GM18519 (cell line): ENCODE results near the gene PNMT.

Source experiments
- ATAC-seq: cut with Tn5 transposase; IDR thresholded peaks from one replicate; pipeline ENCODE4 v1.9.1; 2021; ENCODE audit warnings: mild to moderate bottlenecking, moderate library complexity; ENCODE audit not compliant: unreplicated experiment, low FRiP score

Gene PNMT

DNA sequence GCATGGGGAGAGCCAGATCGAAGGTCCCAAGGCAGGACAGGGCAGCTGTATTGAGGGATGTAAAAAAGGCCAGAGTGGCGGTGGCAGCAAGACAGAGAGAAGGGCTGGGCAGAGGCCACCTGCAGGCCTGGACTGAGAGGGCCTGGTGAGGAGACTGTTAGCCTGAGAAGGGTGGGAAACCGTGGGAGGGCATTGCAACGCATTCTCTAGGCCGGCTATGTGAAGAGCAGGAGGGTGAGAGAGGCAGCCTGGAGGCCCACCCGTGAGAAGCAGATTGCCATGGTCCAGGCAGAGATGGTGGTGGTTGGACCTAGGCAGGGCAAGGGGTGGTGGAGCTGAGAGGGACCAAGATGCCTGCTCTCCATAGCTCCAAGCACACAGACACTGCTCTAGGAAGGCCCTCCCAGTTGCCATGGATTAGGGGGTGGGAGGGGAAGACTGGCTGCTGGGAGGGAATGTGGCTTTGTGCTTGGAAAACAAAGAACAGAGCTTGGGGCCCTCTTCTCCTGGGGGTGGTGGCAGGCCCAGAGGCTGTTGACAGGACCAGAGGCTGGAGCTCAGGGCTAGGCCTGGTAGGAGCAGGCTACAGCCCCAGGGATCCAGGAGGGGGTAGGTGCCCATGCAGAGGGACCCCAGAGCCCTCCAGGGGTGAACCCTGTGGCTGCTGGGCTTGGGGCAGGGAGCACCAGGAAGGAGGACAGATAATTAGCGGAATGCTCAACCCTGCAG, 15.5 kb upstream of the PNMT start:
- ATAC-seq, result no peak

DNA sequence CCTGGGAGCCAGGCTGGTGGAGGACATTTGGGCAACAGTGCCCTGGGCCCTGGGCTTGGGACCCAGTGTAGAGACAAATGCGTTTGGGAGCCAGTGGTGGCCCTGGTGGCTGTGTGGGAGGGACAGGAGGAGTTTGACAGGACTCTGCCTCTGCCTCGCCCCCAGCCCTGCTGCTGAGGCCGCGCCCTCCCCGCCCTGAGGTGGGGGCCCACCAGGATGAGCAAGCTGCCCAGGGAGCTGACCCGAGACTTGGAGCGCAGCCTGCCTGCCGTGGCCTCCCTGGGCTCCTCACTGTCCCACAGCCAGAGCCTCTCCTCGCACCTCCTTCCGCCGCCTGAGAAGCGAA, 15.0 kb upstream of the PNMT start:
- ATAC-seq, result no peak

DNA sequence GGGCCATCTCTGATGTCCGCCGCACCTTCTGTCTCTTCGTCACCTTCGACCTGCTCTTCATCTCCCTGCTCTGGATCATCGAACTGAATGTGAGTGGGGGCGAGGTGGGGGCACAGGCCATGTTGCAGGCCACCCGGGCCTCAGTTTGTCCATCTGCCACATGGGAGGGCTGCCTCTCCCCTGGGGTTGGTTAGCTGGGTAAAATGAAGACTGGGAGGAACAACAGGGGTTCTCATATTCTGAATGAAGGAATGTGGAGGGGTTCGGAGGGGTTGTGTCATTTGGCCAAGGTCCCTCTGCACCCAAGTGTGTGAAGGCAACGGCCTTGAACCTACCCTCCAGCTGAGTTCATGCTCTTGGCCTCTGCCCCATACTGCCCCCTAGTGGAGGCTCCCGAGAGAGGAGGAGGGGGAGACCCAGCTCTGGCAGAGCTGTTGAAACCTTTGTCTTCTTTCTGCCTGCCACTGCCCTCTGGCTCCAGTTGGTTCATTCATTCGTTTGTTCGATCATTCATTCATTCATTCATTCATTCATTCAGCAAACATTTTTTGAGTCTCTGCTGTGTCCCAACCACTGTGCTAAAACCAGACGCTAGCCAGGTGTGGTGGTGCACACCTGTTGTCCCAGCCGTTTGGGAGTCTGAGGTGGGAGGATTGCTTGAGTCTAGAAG, 14.5 kb upstream of the PNMT start:
- no peak for ATAC-seq

DNA sequence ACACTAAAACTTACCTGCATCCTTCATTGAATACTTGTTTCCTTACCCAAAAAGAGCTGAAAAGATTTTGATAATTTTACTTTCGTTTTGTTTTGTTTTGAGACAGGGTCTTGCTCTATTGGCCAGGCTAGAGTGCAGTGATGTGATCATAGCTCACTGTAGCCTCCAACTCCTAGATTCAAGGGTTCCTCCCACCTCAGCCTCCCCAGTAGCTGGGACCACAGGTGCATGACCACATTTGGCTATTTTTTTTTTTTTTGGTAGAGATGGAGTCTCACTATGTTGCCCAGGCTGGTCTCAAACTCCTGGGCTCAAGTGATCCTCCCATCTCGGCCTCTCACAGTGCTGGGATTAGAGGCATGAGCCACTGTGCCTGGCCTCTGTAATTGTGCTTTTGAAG, 13.1 kb upstream of the PNMT start:
- ATAC-seq, result no peak

DNA sequence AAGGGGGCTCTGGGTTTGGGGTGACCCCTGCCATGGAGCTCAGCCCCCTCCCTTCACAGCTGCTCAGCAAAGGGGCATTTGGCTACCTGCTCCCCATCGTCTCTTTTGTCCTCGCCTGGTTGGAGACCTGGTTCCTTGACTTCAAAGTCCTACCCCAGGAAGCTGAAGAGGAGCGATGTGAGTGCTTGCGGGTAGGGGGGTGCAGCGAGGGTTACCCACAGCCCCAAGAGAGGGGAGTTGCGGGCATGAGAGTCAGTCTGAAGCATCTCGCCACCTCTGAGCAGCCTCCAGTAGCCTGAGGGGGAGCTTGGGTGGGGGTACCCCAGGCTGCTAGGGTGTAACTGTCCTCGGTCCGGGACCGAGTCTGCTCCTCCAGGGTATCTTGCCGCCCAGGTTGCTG, 9.9 kb upstream of the PNMT start:
- no peak for ATAC-seq

DNA sequence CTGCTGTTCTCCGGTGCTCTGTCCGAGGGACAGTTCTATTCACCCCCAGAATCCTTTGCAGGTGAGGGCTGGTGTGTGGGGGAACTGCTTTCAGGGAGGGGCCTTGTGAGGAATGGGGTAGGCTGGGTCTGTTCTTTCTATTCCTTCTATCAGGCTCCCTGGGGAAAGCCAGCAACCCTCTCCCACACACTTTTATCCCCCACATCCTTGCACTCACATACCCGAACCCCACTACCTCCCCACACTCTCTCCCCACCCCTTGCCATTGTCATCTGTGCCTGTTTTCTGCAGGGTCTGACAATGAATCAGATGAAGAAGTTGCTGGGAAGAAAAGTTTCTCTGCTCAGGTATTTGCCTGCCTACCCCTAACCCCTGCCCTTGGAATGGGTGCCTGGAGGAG, 9.5 kb upstream of the PNMT start:
- no peak for ATAC-seq

DNA sequence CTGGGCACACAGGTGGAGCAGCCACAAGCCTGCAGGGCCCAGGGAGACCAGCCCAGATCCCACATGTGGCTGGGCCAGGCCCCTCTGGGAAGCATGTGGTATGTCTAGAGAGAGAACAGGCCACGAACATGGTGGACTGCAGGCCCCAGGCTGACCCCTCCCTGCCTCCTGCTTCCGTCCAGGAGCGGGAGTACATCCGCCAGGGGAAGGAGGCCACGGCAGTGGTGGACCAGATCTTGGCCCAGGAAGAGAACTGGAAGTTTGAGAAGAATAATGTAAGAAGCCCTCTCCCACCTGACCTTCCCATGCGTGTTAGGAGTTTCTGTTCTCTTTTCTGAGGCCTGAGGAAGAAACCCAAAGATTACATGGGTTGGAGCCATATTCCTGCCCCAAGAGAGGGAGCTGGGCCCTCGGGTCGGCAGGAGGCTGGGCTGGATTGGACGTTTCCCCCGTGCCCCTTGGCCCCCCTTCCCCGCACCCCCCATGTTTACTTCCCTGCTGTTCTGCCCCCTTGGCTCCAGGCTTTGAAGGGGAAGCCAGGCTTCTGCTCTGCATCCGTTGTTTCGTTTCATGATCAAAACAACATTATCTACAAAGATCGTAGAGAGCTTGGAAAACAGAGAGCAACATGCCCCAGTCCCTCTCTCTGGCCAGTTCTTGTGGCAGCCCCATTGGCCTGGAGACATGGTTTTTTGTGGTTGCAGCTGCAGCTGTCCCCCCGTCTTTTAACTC, 8.8 kb upstream of the PNMT start:
- no peak for ATAC-seq

DNA sequence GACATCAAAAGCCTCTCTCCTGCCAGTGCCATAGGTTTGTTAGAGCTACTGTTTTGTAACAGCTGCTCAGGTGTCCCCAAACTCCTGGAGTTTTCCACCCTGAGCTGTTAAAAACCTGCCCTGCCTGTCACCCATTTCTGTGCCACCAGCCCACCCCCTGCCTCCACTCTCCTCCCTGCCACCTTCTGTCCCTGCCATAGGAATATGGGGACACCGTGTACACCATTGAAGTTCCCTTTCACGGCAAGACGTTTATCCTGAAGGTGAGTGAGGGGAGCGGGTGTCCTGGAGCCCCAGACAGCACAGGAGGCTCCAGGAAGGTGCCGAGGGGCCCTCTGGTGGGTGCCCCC, 8.3 kb upstream of the PNMT start:
- ATAC-seq, result no peak

DNA sequence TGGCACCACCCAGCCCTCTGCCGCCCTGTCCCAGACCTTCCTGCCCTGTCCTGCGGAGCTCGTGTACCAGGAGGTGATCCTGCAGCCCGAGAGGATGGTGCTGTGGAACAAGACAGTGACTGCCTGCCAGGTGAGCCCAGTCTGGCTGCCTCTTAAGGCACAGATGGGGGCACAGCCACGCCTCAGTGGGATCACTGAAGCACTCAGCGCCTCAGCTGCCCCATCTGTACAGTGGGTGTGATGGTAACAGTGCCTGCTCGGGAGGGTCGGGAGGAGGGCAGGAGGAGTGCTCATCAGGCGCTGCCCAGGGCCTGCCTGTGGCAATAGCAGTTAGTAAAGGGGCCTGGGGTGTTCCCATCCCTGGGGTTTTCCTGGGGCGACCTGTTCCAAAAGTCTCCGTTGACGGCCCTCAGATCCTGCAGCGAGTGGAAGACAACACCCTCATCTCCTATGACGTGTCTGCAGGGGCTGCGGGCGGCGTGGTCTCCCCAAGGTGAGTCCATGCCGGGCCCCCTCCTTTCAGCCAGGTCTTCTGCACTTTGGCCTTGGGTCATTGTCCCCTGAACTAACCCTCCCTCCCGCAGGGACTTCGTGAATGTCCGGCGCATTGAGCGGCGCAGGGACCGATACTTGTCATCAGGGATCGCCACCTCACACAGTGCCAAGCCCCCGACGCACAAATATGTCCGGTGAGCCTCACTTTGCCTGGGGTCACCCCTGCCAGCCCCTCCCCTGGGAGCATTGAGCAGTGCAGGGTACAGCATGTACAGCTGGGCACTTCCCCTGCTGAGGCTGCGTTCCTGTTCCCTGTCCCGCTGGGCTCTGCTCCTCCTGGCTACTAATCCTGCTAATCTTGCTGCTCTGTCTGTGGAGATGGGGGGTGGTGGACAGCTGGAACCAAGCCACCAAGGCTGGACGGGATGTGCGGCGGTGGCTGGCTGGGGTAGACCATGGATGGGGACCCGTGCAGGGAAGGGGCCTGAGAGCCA, 7.6 kb upstream of the PNMT start:
- no peak for ATAC-seq

DNA sequence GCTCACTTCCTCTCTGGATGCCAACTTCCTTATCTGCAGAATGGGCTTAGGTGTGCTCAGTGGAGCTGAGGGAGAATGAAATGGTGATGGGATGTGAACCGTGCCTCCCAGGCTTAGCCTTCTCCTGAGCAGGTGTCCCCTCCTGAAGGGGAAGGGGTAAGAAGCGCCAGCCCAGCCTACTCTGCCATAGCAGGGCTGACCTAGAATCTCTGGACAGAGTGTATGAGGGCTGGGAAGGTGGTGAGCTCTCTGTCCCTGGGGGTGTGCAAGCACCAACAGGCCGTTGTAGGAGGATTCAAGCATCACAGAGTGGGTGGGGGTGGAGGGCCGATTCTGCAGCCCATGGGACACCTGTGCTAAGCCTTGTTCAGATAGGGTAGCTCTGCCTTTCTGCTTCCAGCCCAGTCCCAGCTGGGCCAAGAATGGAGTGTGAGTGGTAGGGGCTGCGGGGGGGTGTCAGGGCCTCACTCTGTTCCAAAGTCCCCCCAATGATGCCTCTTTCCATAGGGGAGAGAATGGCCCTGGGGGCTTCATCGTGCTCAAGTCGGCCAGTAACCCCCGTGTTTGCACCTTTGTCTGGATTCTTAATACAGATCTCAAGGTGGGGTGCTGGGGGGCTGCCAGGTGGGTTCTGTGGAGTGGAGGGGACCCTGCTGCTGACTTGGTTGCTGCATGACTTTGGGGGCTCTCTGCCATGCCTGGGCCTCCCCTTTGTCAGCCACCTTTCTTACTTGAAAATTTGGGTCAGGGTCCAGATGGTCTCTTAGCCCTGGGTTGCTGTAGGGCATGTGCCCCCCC, 6.3 kb upstream of the PNMT start:
- ATAC-seq, result no peak

DNA sequence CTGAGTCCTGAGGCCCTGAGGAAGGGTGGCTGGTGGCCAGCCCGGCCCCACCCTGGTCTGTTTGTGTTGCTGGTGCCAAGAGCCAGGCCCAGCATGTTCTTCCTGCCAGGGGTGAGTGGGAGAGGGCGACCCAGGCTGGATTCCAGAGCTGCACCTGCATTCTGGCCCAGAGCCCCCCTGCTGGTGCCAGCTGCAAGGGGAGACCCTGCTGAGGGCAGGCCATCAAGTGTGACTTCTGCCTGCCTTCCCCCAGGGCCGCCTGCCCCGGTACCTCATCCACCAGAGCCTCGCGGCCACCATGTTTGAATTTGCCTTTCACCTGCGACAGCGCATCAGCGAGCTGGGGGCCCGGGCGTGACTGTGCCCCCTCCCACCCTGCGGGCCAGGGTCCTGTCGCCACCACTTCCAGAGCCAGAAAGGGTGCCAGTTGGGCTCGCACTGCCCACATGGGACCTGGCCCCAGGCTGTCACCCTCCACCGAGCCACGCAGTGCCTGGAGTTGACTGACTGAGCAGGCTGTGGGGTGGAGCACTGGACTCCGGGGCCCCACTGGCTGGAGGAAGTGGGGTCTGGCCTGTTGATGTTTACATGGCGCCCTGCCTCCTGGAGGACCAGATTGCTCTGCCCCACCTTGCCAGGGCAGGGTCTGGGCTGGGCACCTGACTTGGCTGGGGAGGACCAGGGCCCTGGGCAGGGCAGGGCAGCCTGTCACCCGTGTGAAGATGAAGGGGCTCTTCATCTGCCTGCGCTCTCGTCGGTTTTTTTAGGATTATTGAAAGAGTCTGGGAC, 5.5 kb upstream of the PNMT start:
- ATAC-seq, result no peak

DNA sequence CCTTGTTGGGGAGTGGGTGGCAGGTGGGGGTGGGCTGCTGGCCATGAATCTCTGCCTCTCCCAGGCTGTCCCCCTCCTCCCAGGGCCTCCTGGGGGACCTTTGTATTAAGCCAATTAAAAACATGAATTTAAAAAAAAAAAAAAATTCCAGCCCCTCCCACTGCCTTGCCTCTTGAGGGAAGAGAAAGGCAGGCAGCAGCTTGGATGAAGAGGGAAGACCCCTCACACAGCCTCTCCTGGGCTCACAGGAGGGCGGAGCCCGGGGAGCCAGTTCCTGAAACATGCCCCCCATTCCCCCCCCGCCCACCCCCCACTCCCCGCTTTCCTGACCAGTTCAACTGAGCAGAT, 4.9 kb upstream of the PNMT start:
- ATAC-seq, result no peak

DNA sequence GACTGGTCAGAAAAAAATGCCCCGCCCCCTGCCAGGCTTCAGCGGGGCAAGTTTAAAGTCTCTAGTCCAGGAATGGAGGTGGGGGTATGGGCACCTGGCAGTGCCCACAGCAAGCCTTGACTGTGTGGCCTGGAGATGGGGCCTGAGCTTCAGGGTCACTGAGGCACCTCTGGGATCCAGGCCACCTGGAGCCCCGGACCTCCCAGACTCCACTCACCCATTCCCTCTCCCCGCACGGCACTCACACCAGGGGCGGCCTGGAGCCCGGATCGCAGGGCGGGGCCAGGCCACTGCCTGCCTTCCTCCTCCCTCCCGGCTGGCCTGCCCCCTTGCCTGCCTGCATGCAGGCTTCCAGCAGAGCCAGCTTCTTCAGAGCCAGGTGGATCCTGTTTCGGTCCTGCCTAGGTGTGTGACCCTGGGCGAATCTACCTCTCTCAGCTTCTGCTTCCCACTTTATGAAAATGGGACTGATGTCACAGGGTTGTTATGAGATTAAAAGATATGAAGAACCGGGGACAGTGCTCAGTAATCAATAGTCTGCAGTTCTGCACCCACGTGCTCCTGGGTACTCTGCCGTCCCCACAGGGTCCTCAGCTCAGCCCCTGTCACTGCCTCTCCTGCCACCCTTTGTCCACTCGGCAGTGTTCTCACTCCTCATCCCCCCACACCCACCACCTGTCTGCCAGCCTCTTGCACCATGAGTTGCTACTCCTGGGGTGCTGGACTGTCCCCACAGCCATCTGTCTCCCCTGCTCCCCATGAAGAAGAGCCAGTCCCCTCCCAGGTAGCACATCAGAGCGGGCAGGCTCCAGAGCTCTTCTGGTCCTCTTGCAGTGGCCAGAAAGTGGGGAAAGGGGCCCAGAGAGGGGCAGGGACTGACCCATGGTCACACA, 4.3 kb upstream of the PNMT start:
- ATAC-seq, result no peak

DNA sequence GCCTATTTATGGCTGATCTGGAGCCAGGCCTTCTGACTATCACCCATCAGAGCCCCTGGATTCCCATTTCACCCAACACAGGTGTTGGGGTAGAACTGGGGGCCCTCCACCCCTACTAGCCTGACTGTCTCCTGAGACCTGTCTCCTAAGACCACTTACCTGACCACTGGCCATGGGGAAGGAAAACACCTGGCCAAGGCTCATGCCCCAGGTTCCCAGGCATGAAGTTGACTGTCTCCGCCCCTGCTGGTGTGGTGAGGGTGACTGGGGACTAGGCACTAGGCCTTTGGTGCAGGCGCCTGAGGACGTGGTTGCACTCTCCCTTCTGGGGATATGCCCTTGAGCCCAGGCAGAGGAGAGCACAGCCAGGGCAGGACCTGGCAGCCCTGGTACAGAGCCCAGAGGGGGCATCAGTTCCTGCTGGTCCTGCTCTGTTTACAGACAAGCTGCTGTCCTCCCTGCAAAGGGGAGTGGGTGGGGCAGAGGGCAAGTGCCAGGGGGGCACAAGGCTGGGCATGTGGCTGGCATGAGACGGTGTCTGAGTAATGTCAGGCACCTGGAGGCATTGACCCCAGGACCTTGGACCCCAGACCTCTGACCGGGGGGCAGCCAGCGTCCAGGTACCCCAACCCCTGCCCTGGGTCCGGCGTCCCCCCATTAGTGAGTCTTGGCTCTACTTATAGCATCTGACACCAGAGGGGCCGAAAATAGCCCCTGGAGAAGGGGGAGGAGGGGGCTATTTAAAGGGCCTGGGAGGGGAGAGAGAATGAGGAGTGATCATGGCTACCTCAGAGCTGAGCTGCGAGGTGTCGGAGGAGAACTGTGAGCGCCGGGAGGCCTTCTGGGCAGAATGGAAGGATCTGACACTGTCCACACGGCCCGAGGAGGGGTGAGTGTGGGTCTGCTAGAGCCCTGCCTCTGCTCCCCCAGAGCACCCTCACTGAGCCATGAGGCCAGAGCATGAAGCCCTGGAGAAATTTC, 3.4 kb upstream of the PNMT start, which contains the start of gene TCAP:
TSS of gene TCAP (plus strand) at position 769 of the 981 bp plus-strand sequence. CDS start at position 780, 11 bp downstream.
- ATAC-seq, result no peak

DNA sequence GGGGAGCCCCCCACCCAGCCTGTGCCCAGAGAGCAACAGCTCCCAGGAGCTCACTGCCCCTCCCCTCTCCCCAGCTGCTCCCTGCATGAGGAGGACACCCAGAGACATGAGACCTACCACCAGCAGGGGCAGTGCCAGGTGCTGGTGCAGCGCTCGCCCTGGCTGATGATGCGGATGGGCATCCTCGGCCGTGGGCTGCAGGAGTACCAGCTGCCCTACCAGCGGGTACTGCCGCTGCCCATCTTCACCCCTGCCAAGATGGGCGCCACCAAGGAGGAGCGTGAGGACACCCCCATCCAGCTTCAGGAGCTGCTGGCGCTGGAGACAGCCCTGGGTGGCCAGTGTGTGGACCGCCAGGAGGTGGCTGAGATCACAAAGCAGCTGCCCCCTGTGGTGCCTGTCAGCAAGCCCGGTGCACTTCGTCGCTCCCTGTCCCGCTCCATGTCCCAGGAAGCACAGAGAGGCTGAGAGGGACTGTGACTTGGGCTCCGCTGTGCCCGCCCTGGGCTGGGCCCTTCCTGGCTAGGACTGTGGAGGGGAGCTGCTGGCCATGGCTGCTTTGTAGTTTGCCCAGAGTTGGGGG, 2.5 kb upstream of the PNMT start:
- no peak for ATAC-seq

DNA sequence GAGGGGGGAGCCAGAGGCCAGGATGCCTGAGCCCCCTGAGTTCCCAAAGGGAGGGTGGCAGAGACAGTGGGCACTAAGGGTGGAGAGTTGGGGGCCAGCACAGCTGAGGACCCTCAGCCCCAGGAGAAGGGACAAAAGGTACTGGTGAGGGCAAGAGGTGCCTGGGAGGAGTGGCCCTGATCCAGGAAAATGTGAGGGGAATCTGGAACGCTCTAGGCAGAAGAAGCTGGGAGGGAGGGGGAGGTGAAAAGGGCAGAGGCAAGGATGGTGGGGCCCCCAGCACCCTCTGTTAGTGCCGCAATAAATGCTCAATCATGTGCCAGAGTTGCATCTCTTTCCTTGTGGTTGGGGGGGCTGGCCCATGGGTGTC, 2.0 kb upstream of the PNMT start:
- no peak for ATAC-seq
